GM19099 (cell line): Measurements from ENCODE around the gene AQP4.

Experiments used
- POLR2A ChIP-seq: IDR thresholded peaks from 3 replicates; pipeline ENCODE4 v1.6.1; 2011; ENCODE audit warnings: low read depth; ENCODE audit not compliant: insufficient read length; ENCODE audit errors: extremely low read depth

Gene AQP4

DNA sequence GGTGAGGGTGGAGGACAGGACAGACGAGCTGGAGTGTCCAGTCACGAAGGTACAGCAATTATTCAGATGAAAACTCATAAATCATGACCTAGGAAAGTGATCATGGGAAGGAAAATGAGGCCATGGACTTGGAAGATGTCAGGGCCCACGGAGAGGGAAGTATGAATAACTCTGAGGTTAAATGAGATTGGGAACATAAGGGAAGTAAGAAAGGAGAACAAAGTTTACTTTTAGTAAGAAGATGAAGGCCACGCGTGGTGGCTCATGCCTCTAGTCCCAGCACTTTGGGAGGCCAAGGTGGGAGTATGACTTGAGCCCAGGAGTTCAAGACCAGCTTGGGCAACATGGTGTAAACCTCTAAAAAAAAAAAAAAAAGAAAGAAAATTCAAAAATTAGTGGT, 56.2 kb downstream of the AQP4 start:
- TF ChIP-seq POLR2A, result no peak

DNA sequence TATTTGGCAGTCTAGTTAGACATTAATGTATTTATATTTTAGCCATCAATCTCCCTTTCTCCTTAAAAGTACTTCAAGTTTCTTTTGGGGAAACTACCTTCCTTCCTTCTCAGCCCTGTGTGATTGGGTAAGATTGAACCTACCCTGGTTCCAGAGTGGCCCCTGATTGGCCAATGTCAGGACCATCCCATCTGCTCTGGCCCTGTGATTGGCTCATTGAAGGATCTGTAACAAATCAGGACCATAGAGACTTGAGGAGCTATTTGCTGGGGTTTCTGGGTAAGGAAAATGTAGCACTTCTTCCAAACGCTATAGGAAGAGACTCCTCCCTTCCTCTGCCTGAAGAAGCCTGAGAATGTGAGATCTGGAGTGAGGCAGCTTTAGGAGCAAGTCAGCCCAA, 59.3 kb downstream of the AQP4 start:
- no peak for TF ChIP-seq POLR2A

DNA sequence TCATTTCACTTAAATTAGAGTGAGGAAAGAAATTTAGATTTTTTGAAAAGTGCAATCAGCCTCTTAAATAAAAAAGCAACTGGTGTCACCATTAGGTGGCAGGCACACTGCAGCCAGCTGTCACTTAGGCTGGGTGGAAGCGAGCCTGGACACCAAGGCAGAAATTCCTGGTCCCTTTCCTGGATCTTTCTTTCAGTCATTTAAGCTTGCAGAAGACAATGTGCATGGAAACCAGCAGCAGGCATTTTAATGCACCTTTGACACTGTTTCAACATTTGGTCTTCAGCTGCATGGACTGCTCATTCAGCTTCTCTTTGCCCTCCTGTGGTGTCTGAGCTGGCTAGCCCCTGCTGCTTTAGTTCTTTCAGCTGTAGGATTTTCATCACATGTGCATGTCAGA, 61.0 kb downstream of the AQP4 start:
- TF ChIP-seq POLR2A, result no peak

DNA sequence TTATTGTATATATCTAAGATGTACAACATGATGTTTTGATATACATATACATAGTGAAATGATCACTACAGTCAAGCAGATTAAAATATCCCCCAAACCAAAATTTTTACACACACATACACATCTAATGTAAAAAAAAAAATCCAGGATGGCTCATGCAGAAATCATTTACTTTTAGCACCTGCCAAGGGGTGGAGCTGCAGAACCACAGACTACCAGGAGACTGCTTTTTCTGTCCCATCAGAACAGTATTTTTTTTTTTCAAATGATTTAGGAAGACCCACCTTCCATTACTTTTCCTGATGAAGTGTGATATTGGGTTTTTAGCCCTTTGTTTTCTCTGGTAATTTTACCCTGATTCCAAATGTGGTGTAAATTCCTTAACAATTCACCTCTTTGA, 61.9 kb downstream of the AQP4 start:
- no peak for TF ChIP-seq POLR2A

DNA sequence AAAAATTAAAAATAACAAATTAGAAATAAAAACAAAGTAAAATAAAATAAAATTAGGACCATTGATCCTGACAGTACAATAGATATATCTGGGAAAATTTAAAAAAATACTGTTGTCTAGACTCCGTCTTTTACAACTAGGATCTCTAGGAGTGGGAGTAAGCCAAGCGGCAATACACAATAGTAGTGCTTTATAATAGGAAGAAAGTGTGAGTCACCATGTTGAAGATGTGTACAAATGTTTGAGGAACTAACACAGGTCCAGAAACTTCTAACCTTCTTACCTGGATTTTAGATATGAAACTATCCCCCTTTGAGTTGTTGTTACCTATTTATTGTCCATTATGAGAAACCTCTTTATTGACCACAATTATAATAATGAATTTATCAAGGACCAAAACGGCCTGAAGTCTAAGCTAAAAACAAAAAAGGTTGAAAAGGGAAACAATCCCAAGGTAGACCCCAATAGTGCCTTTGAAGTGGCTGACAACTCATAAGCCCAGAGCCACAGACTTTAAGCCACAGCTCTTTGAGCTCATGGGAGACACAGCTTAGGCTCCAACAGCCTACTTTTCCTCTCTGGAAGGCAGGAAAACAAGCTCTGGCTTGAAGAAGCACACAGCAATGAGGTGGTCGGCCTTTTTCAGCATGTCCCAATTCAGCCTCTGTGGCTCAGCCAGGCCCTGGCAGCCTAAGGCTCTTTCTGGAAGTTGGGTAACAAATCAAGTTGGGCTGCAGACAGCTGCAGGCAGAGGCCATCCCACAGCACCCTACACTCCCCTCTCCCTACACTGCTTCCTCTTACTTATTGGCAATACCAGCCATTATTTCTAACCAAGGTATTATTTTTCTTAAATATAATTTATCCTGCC, 62.9 kb downstream of the AQP4 start:
- TF ChIP-seq POLR2A, result no peak
